A673 (cell line): Measurements from ENCODE around the gene RPS18.

Experiments used
- CTCF ChIP-seq: fragments of 300-800, 200-600 bp; sonication (generic); conservative IDR thresholded peaks from 2 replicates; pipeline ENCODE4 v1.5.1; 2017; ENCODE audit warnings: low read depth, mild to moderate bottlenecking, antibody characterized with exemption, low read length, moderate library complexity, mixed read lengths
- EZH2 ChIP-seq: fragments of 200-600 bp; sonication (generic); IDR thresholded peaks from 2 replicates; pipeline ENCODE4 v1.6.1; 2017; ENCODE audit warnings: borderline replicate concordance, low read depth, mild to moderate bottlenecking, mixed read lengths, antibody characterized with exemption, low read length; ENCODE audit not compliant: poor library complexity, severe bottlenecking

- TF ChIP-seq EZH2: no peak
- TF ChIP-seq CTCF: no peak
Measured at GRCh38 chr6:33301877-33302276, 30.0 kb downstream of the RPS18 start.
